Lower leg skin (tissue), 3 donors: Measurements from ENCODE around the gene SMCR8.

ENCODE experiments used
- CTCF ChIP-seq, 3 donors: fragments of 450-650 bp; IDR thresholded peaks; one replicate each; pipeline ENCODE4 v1.5.1; 2016; ENCODE audit warnings: antibody characterized with exemption in 3 of 3, mild to moderate bottlenecking in 3 of 3, moderate library complexity in 2 of 3
- POLR2A ChIP-seq, 2 donors: fragments of 450-650 bp; IDR thresholded peaks; one replicate each; pipeline ENCODE4 v1.6.1; 2016 to 2017; ENCODE audit warnings: antibody characterized with exemption in 2 of 2, mild to moderate bottlenecking in 1 of 2, moderate library complexity in 1 of 2

GRCh38 chr17:18327093-18327492 is 12.0 kb downstream of the SMCR8 start:
- no peak for TF ChIP-seq CTCF (IDR thresholded peaks at IDR 0.05)
- TF ChIP-seq POLR2A (IDR thresholded peaks at IDR 0.05) = no peak
